ENCODE measurements around the gene CLCN6.

DNA sequence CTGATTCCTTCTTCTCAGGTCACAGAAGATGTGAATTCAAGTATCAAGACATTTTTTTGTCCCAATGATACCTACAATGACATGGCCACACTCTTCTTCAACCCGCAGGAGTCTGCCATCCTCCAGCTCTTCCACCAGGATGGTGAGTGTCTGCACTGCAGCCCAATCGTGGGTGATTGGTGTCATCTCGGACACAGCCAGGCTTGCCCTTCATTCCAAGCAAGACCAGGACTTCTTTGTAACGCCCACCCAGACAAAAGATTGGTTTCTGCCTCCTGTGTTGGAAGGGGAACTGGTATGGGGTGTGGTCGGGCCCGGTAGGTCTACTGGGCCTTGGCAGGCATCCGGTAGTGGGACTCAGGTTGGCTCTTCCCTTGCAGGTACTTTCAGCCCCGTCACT lies 27.5 kb downstream of the CLCN6 start:
- no peak for TF ChIP-seq POLR2A (IDR thresholded peaks at IDR 0.05; ENCODE audit: insufficient read depth in 1 of 2, low read depth in 2 of 2, low read length in 2 of 2)
- TF ChIP-seq ZNF513 (CRISPR knock-in tag; conservative IDR thresholded peaks at IDR 0.05) = no peak
- TF ChIP-seq ADNP (CRISPR knock-in tag; IDR thresholded peaks at IDR 0.05) = no peak
- no peak for TF ChIP-seq ZBTB46 (CRISPR knock-in tag; IDR thresholded peaks at IDR 0.05; ENCODE audit: borderline replicate concordance)
- no peak for TF ChIP-seq RFX5 (IDR thresholded peaks at IDR 0.05; ENCODE audit: low read depth, low read length)
- TF ChIP-seq CTCF (CRISPR knock-in tag; IDR thresholded peaks at IDR 0.05) = no peak
- TF ChIP-seq POLR2AphosphoS5 (IDR thresholded peaks at IDR 0.05; ENCODE audit: low read depth, low read length) = no peak
- TF ChIP-seq ATF1 (CRISPR knock-in tag; IDR thresholded peaks at IDR 0.05) = no peak

Data from HepG2 (cell line).